Parathyroid adenoma (tissue), 2 donors: ENCODE measurements around the gene PRKN.

Experiments
- H2AFZ ChIP-seq: fragments of 300-600 bp; sonication (generic); one replicate; pipeline ENCODE4 v1.7.0; 2017; ENCODE audit warnings: antibody characterized with exemption, mild to moderate bottlenecking
- H3K27ac ChIP-seq: fragments of 300-600 bp; sonication (generic); one replicate; pipeline ENCODE4 v1.7.0; 2017
- H3K27me3 ChIP-seq: fragments of 300-600 bp; sonication (generic); one replicate; pipeline ENCODE4 v1.7.0; 2017; ENCODE audit warnings: low read length; ENCODE audit not compliant: control insufficient read depth, insufficient read depth
- H3K36me3 ChIP-seq: fragments of 300-600 bp; sonication (generic); one replicate; pipeline ENCODE4 v1.7.0; 2017; ENCODE audit warnings: low read length; ENCODE audit not compliant: control insufficient read depth, insufficient read depth
- H3K4me1 ChIP-seq: fragments of 300-600 bp; sonication (generic); one replicate; pipeline ENCODE4 v1.7.0; 2017; ENCODE audit warnings: control low read depth
- H3K4me2 ChIP-seq: fragments of 300-600 bp; sonication (generic); one replicate; pipeline ENCODE4 v1.7.0; 2017; ENCODE audit warnings: low read length
- H3K4me3 ChIP-seq: fragments of 300-600 bp; sonication (generic); one replicate; pipeline ENCODE4 v1.7.0; 2017; ENCODE audit warnings: low read depth, low read length
- H3K79me2 ChIP-seq: fragments of 300-600 bp; sonication (generic); one replicate; pipeline ENCODE4 v1.7.0; 2017; ENCODE audit warnings: control low read depth
- H3K9ac ChIP-seq: fragments of 300-600 bp; sonication (generic); one replicate; pipeline ENCODE4 v1.7.0; 2017; ENCODE audit warnings: mild to moderate bottlenecking
- H3K9me3 ChIP-seq: fragments of 300-600 bp; sonication (generic); one replicate; pipeline ENCODE4 v1.7.0; 2017; ENCODE audit warnings: low read length; ENCODE audit not compliant: control insufficient read depth
- TF ChIP-seq, protein P1 (sequence below): fragments of 300-600 bp; sonication (generic); IDR thresholded peaks from one replicate; pipeline ENCODE4 v1.7.0; 2017; ENCODE audit warnings: antibody characterized with exemption, mild to moderate bottlenecking
- donor health status: primary hyperparathyroidism.

Gene PRKN

DNA sequence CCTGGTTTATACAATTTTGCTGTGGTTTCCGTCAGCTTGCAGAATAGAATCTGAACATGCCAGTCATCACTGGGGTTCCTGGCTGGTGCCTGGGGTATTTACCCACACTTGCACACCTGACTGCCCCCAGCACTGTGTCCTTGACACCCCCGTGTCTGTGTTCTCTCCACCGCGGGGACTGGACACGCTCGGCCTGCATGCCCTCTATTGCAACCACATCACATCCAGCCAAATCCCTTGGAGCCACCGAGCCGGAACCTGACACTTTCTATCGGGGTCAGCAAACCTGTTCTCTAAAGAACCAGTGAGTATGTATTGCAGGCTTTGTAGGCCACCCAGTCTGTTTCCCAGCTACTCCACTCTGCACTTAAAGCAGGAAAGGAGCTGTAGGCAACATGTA, 527.5 kb downstream of the PRKN start:
- Histone ChIP-seq H3K4me2 (no peak overlapping the region), H3K27me3 (no peaks in the 10 kb centered on the region), H3K27ac (no peak overlapping the region), H3K36me3 (no peaks in the 10 kb centered on the region), H3K9me3 (no peaks in the 10 kb centered on the region), H3K4me1 (peaks cover 7% of the 10 kb centered on the region), H3K4me3 (no peak overlapping the region), H3K79me2 (no peaks in the 10 kb centered on the region), H3K9ac (no peak overlapping the region), H2AFZ (no peak overlapping the region)
- TF ChIP-seq, protein P1, sequence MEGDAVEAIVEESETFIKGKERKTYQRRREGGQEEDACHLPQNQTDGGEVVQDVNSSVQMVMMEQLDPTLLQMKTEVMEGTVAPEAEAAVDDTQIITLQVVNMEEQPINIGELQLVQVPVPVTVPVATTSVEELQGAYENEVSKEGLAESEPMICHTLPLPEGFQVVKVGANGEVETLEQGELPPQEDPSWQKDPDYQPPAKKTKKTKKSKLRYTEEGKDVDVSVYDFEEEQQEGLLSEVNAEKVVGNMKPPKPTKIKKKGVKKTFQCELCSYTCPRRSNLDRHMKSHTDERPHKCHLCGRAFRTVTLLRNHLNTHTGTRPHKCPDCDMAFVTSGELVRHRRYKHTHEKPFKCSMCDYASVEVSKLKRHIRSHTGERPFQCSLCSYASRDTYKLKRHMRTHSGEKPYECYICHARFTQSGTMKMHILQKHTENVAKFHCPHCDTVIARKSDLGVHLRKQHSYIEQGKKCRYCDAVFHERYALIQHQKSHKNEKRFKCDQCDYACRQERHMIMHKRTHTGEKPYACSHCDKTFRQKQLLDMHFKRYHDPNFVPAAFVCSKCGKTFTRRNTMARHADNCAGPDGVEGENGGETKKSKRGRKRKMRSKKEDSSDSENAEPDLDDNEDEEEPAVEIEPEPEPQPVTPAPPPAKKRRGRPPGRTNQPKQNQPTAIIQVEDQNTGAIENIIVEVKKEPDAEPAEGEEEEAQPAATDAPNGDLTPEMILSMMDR = no peak

DNA sequence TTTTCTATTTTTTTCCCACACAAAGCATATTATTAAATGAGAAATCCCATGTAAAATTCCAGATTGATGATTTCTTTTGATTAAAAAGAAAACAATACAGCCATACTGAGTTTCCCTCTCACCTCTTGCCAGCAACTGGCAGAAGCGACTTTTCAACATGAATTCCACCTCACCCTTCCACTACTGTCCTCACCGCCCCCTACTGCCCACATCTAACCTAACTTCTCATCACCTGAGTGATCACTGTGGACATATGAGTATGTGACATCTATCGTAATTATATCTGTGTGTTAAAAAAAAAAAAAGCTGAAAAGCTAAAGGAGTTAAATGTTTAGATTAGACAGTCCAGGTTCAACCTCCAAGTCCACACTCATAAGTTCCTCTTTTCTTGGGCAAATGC, 528.6 kb downstream of the PRKN start:
- H3K4me3 ChIP-seq = no peak overlapping the region
- no peaks in the 10 kb centered on the region for H3K9me3 ChIP-seq
- TF ChIP-seq, protein P1 = no peak

DNA sequence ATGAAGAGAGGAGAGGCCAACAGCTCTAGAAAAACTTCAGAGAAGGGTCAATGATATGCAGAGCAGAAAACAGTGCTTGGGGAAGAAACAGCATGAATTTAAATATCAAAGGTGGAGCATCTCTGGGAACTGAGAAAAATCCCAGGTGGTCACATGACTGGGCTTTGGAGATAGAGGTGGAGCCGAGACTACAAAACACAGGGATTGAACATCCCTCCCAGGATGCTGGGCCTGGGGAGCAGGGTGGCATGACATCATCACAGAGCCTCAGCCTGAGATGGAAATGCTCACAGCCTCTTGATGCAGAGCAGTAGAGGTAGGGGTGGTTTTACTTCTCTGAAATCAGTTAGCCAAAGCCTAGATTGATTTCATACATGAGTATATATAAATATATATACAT, 529.5 kb downstream of the PRKN start:
- no peaks in the 10 kb centered on the region for H3K79me2 ChIP-seq
- H3K4me3 ChIP-seq = no peak overlapping the region
- H3K36me3 ChIP-seq = no peaks in the 10 kb centered on the region
- no peak overlapping the region for H3K4me2 ChIP-seq
- H3K27me3 ChIP-seq = no peaks in the 10 kb centered on the region
- TF ChIP-seq, protein P1 = no peak
- H3K9ac ChIP-seq = no peak overlapping the region
- no peak overlapping the region for H3K27ac ChIP-seq
- H3K9me3 ChIP-seq = no peaks in the 10 kb centered on the region
- H3K4me1 ChIP-seq = peaks cover 7% of the 10 kb centered on the region
- H2AFZ ChIP-seq = no peak overlapping the region

More for the DNA sequence above, 528.6 kb downstream of the PRKN start:
- Histone ChIP-seq H3K27me3 (no peaks in the 10 kb centered on the region), H3K79me2 (no peaks in the 10 kb centered on the region), H2AFZ (no peak overlapping the region), H3K4me2 (no peak overlapping the region), H3K4me1 (peaks cover 7% of the 10 kb centered on the region), H3K27ac (no peak overlapping the region), H3K9ac (no peak overlapping the region), H3K36me3 (no peaks in the 10 kb centered on the region)

DNA sequence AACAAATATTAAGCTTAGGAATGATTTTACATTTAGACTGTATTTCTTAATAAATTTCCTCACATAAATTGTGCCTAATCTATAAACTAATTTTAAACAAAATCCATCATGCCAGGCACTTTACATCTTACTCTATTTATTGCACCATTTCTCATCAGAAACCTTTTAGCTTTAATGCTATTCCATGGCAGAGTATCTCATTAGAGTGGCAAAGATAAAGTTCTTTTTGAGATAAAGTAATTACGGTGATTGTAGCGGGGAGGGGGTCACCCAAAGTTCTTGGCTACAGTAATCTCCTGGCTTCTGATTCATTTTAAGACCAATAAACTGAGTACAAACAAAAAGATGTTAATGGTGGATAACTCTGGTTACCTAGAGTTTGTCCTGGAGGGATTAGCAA, 532.1 kb downstream of the PRKN start:
- no peak overlapping the region for H2AFZ ChIP-seq
- TF ChIP-seq, protein P1 = no peak
- H3K9ac ChIP-seq = no peak overlapping the region
- H3K4me3 ChIP-seq = no peak overlapping the region
- H3K79me2 ChIP-seq = no peaks in the 10 kb centered on the region
- H3K9me3 ChIP-seq = no peaks in the 10 kb centered on the region
- H3K27me3 ChIP-seq = no peaks in the 10 kb centered on the region
- H3K36me3 ChIP-seq = no peaks in the 10 kb centered on the region
- H3K4me2 ChIP-seq = no peak overlapping the region
- H3K27ac ChIP-seq = no peak overlapping the region
- peaks cover 3% of the 10 kb centered on the region for H3K4me1 ChIP-seq

DNA sequence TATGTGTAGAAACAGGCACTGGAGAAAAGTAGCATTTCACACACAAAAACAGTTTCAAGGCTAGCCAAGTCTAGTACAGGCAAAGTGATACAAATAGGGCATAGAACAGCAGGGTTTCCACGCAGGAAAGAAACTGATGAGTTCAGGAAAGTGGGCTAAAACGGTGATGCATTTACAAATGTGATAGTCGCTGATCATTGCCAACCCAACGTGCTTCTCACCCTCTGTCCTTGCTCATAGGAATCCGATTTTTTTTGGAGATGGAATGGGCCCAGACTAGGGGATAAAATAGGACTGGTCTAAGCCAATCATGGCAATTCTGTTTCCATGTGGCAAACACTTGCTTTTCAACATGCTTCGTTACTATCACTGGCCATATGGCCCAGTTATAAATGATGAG, 536.6 kb downstream of the PRKN start:
- H2AFZ ChIP-seq = no peak overlapping the region
- no peaks in the 10 kb centered on the region for H3K79me2 ChIP-seq
- TF ChIP-seq, protein P1 = no peak
- H3K27ac ChIP-seq = no peak overlapping the region
- no peaks in the 10 kb centered on the region for H3K9me3 ChIP-seq
- H3K27me3 ChIP-seq = no peaks in the 10 kb centered on the region
- H3K4me3 ChIP-seq = no peak overlapping the region
- H3K36me3 ChIP-seq = no peaks in the 10 kb centered on the region
- H3K9ac ChIP-seq = no peak overlapping the region
- no peak overlapping the region for H3K4me2 ChIP-seq
- no peaks in the 10 kb centered on the region for H3K4me1 ChIP-seq
